Omental fat pad (tissue), 4 donors: ENCODE measurements around the gene NDE1. TPM values are rescaled to one million over a fixed set of nuclear protein-coding genes. Genes with fewer than 3 reads are reported as not detected.

Experiments
- ATAC-seq: fragments of 150-250 bp; one replicate; pipeline ENCODE4 v1.9.1; 2016; ENCODE audit warnings: mild to moderate bottlenecking, moderate library complexity; ENCODE audit not compliant: low FRiP score
- DNase-seq: peaks from one replicate; pipeline ENCODE4 v3.0.0-alpha.2; 2019; ENCODE audit warnings: low spot score
- CTCF ChIP-seq, 3 donors: fragments of 450-650 bp; IDR thresholded peaks; one replicate each; pipeline ENCODE4 v1.5.1; 2016 to 2017; ENCODE audit warnings: antibody characterized with exemption in 3 of 3, mild to moderate bottlenecking in 3 of 3, moderate library complexity in 2 of 3
- total RNA-seq, 4 donors: library from RNA; depleted of rRNA; stranded (reverse); fragments of >200 nt; gene quantifications; one replicate each; pipeline ENCODE4 v1.1.0, GENCODE V29; 2016

Gene NDE1
- total RNA-seq, 4 donors from 2014 or later, result 11.9 to 26.2 (median 21.2) TPM

- DNase-seq (no peak), ATAC-seq (no peak)
- no peak for TF ChIP-seq CTCF (IDR thresholded peaks at IDR 0.05)
These were observed 28.2 kb upstream of the NDE1 start for GRCh38 chr16:15621889-15622288.

- ATAC-seq (no peak), DNase-seq (no peak)
- TF ChIP-seq CTCF (IDR thresholded peaks at IDR 0.05), result no peak
These were observed 18.2 kb upstream of the NDE1 start for GRCh38 chr16:15631730-15632409.

GRCh38 chr16:15635926-15636325, 14.1 kb upstream of the NDE1 start:
- DNase-seq, result no peak
- no peak for TF ChIP-seq CTCF (IDR thresholded peaks at IDR 0.05)
- ATAC-seq, result no peak

GRCh38 chr16:15636392-15636873, 13.6 kb upstream of the NDE1 start:
- no peak for DNase-seq
- ATAC-seq, result no peak
- no peak for TF ChIP-seq CTCF (IDR thresholded peaks at IDR 0.05)

- no peak for TF ChIP-seq CTCF (IDR thresholded peaks at IDR 0.05)
- ATAC-seq, result no peak
- no peak for DNase-seq
These were observed 10.9 kb upstream of the NDE1 start for GRCh38 chr16:15639061-15639568.

GRCh38 chr16:15640966-15641365, 9.1 kb upstream of the NDE1 start:
- no peak for ATAC-seq
- TF ChIP-seq CTCF (IDR thresholded peaks at IDR 0.05), result no peak
- no peak for DNase-seq
